NB4 (cell line): ENCODE results near the gene TGIF1.

ENCODE experiments used
- DNase-seq: peaks from one replicate; pipeline ENCODE4 v3.0.0; 2010; ENCODE audit warnings: low read depth
- H3K4me3 ChIP-seq: one replicate; pipeline ENCODE4 v1.5.1; 2011; ENCODE audit warnings: mild to moderate bottlenecking, low read depth, low read length, moderate library complexity
- POLR2A ChIP-seq: IDR thresholded peaks from 2 replicates; pipeline ENCODE4 v1.6.1; 2011; ENCODE audit warnings: mild to moderate bottlenecking; ENCODE audit not compliant: insufficient read length; ENCODE audit errors: extremely low read depth

Gene TGIF1

DNA sequence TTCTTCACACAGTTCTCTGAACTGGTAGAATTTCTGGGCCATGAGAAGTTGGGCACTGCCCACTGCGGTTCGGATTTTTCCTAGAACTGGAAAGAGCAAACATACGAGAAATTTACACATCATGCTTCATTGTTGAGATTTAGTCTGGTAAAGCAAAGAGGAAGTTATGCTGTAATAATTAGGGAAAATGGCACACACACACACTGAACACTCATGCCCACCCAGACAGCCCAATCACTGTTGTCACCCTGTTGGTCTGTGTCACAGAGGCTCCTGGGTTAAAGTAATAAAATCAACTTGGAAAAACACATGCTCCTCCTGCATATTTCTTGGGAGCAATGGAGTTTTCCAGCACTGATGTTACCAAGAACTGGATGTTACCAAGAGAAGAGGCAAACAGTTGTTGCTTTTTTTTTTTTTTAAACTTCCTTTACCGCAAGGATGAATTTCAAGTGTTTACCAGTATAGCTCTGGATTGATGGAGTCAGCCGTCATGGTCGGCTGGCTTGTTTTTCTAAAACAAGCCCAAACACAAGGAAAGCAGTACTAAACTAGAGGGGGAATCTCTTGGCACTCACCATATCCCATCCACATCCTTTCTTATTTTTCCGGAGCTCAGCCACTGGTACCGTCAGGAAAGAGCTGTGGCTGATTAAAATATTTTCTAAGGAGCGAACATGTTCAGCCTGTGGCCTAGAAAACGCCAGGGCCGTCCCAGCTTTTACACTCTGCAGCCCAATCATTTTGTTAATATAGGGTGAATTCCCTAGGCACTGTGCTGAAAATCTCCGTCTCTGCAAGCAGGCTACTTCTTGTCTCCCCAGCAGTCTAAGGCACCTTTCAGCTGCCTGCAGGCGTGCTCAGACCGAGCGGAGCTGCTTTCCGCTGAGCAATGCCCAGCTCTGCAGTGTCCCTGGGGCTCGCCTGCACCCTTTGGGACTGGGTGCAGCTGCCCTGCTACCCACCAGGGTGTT is 58.9 kb downstream of the TGIF1 start:
- H3K4me3 ChIP-seq = no peak overlapping the region
- DNase-seq = peak; percentile 70
- TF ChIP-seq POLR2A = no peak
